Measurements from ENCODE around the gene ABCC9. TPM values are rescaled to one million over a fixed set of nuclear protein-coding genes. Genes with fewer than 3 reads are reported as not detected.
"Not testable (repeated sequence)": the region's sequence is repeated elsewhere in the genome, so short reads cannot be mapped to it uniquely, and the experiment has no call there.

ABCC9 gene
- total RNA-seq, 1 donor from 2014 or later: 0.17 TPM

DNA sequence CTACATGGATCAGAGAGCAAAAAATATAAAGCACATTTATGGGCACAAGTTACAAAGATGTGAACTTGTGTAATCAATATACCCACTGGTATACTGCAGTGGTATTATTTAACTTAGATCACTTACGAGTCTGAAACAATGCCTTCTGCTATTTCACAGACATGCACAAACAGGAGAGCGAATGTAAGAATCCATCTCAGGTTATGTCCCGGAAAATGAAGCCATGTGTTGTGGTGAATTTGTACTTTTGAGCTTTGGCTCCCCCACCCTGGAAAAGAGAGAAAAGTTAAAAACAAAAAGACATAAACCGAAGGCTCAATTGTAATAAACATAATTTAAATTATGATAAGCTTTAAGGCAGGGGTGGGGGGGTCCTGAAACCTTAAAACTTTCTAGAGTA lies 7.6 kb downstream of the ABCC9 start:
- DNase-seq (ENCODE audit: low read depth): no peak
- H3K27me3 ChIP-seq (ENCODE audit: control insufficient read depth, insufficient read depth, low read length): no peaks in the 10 kb centered on the region
- no peak for TF ChIP-seq CTCF (IDR thresholded peaks at IDR 0.05; ENCODE audit: insufficient read depth, low read length, poor library complexity, severe bottlenecking)

GRCh38 chr12:21929972-21930371 lies 11.3 kb downstream of the ABCC9 start:
- H3K4me3 ChIP-seq (ENCODE audit: low read depth, low read length); H3K27me3 ChIP-seq (ENCODE audit: control insufficient read depth, insufficient read depth, low read length); DNase-seq (ENCODE audit: low read depth); H3K36me3 ChIP-seq (ENCODE audit: control insufficient read depth, insufficient read depth, low read length): not testable (repeated sequence)

More for the DNA sequence above, 7.6 kb downstream of the ABCC9 start:
- Histone ChIP-seq H3K4me3 (ENCODE audit: low read depth, low read length) (no peak overlapping the region), H3K36me3 (ENCODE audit: control insufficient read depth, insufficient read depth, low read length) (no peaks in the 10 kb centered on the region)

DNA sequence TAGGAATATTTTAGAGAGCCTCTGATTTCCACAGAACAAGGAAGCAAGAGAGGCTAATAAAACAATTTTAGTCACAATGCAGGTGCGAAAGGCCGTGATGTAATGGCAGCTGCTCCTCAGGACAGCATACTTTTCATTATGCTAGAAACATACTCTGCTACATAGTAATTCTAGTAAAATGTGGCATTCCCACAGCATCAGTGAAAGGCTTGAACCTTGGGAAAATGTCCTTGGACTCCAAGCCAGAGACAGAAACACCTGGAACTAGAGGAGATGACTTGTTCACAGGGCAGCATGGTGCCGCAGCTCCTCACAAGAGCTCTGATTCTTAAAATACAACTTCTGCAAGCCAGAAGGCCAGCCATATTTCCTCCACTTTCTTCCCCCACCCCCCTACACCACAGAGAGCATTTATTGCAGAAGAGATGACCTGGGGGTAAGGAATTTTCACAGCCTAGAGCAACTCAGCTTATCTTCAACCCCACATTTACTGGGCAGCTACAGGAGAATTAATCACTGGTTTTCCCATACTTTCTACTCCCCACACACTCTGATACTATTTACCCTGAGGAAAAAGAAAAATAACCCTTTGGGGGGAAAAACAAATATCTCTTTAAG lies 15.8 kb downstream of the ABCC9 start:
- H3K36me3 ChIP-seq (ENCODE audit: control insufficient read depth, insufficient read depth, low read length): no peaks in the 10 kb centered on the region
- TF ChIP-seq CTCF (IDR thresholded peaks at IDR 0.05; ENCODE audit: insufficient read depth, low read length, poor library complexity, severe bottlenecking): no peak
- no peaks in the 10 kb centered on the region for H3K27me3 ChIP-seq (ENCODE audit: control insufficient read depth, insufficient read depth, low read length)
- H3K4me3 ChIP-seq (ENCODE audit: low read depth, low read length): no peak overlapping the region
- DNase-seq (ENCODE audit: low read depth): no peak

- Histone ChIP-seq H3K36me3 (ENCODE audit: control insufficient read depth, insufficient read depth, low read length) (no peaks in the 10 kb centered on the region), H3K4me3 (ENCODE audit: low read depth, low read length) (no peak overlapping the region), H3K27me3 (ENCODE audit: control insufficient read depth, insufficient read depth, low read length) (no peaks in the 10 kb centered on the region)
- no peak for TF ChIP-seq CTCF (IDR thresholded peaks at IDR 0.05; ENCODE audit: insufficient read depth, low read length, poor library complexity, severe bottlenecking)
- no peak for DNase-seq (ENCODE audit: low read depth)
These were observed 19.8 kb downstream of the ABCC9 start for GRCh38 chr12:21921436-21921835.

- H3K27me3 ChIP-seq (ENCODE audit: control insufficient read depth, insufficient read depth, low read length): no peaks in the 10 kb centered on the region
- no peak for TF ChIP-seq CTCF (IDR thresholded peaks at IDR 0.05; ENCODE audit: insufficient read depth, low read length, poor library complexity, severe bottlenecking)
- no peaks in the 10 kb centered on the region for H3K36me3 ChIP-seq (ENCODE audit: control insufficient read depth, insufficient read depth, low read length)
- H3K4me3 ChIP-seq (ENCODE audit: low read depth, low read length): no peak overlapping the region
- no peak for DNase-seq (ENCODE audit: low read depth)
These were observed 22.8 kb downstream of the ABCC9 start for GRCh38 chr12:21918456-21918855.

- no peaks in the 10 kb centered on the region for H3K36me3 ChIP-seq (ENCODE audit: control insufficient read depth, insufficient read depth, low read length)
- H3K27me3 ChIP-seq (ENCODE audit: control insufficient read depth, insufficient read depth, low read length): no peaks in the 10 kb centered on the region
- no peak overlapping the region for H3K4me3 ChIP-seq (ENCODE audit: low read depth, low read length)
- TF ChIP-seq CTCF (IDR thresholded peaks at IDR 0.05; ENCODE audit: insufficient read depth, low read length, poor library complexity, severe bottlenecking): no peak
- no peak for DNase-seq (ENCODE audit: low read depth)
These were observed 27.4 kb downstream of the ABCC9 start for GRCh38 chr12:21913823-21914222.

Data from kidney epithelial cell (primary cell).